ENCODE results near the gene SHANK2.
"Not testable (repeated sequence)": the region's sequence is repeated elsewhere in the genome, so short reads cannot be mapped to it uniquely, and the experiment has no call there.

Gene SHANK2

DNA sequence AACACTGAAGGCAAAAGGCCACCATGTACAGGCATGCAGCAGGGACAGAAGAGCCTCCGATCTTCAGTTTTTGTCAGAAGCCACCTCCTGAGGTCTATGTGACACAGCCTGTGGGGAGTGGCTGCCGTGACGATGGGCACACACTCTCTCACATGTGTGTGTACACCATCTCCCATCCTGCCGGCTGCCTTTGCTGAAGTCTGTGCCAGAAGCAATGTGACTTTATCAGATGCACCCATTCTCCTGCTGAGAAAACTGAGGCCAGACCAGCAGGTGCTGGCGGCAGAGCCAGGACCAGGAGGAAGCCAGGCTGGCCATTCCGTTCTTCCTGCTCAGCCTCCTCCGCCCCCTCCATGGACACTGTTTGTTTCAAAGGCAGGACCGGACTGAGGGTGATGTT is 16.7 kb downstream of the SHANK2 start:
- no peaks in the 10 kb centered on the region for H3K9me3 ChIP-seq (replicated peaks; ENCODE audit: insufficient read depth, low read length)
- H3K79me2 ChIP-seq (ENCODE audit: low read length), result no peaks in the 10 kb centered on the region
- H4K20me1 ChIP-seq (ENCODE audit: insufficient read depth, low read length), result no peaks in the 10 kb centered on the region
- no peaks in the 10 kb centered on the region for H3F3A ChIP-seq (ENCODE audit: insufficient read depth, low read length)
- H3K4me3 ChIP-seq (ENCODE audit: low read length), result no peak overlapping the region
- no peaks in the 10 kb centered on the region for H3K36me3 ChIP-seq (replicated peaks; ENCODE audit: insufficient read depth, low read length)
- no peak overlapping the region for H3K4me2 ChIP-seq (ENCODE audit: low read depth, low read length)
- no peak overlapping the region for H2AFZ ChIP-seq (ENCODE audit: low read length)
- DNase-seq, result no peak
- no peaks in the 10 kb centered on the region for H3K4me1 ChIP-seq (ENCODE audit: low read length)
- H3K27ac ChIP-seq (ENCODE audit: low read length), result no peak overlapping the region
- no peaks in the 10 kb centered on the region for H3K9me2 ChIP-seq (replicated peaks; ENCODE audit: insufficient read depth, low read length)
- H3K9ac ChIP-seq (ENCODE audit: low read length), result no peak overlapping the region
- TF ChIP-seq, protein P1, sequence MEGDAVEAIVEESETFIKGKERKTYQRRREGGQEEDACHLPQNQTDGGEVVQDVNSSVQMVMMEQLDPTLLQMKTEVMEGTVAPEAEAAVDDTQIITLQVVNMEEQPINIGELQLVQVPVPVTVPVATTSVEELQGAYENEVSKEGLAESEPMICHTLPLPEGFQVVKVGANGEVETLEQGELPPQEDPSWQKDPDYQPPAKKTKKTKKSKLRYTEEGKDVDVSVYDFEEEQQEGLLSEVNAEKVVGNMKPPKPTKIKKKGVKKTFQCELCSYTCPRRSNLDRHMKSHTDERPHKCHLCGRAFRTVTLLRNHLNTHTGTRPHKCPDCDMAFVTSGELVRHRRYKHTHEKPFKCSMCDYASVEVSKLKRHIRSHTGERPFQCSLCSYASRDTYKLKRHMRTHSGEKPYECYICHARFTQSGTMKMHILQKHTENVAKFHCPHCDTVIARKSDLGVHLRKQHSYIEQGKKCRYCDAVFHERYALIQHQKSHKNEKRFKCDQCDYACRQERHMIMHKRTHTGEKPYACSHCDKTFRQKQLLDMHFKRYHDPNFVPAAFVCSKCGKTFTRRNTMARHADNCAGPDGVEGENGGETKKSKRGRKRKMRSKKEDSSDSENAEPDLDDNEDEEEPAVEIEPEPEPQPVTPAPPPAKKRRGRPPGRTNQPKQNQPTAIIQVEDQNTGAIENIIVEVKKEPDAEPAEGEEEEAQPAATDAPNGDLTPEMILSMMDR (IDR thresholded peaks at IDR 0.05; ENCODE audit: low read length), result no peak
- no peak for TF ChIP-seq EZH2 (optimal IDR thresholded peaks at IDR 0.05; ENCODE audit: low read depth, low read length)
- no peak for TF ChIP-seq EZH2phosphoT487 (IDR thresholded peaks at IDR 0.05; ENCODE audit: low read length)
- peaks cover 92% of the 10 kb centered on the region for H3K27me3 ChIP-seq (replicated peaks; ENCODE audit: insufficient read depth, low read length)

DNA sequence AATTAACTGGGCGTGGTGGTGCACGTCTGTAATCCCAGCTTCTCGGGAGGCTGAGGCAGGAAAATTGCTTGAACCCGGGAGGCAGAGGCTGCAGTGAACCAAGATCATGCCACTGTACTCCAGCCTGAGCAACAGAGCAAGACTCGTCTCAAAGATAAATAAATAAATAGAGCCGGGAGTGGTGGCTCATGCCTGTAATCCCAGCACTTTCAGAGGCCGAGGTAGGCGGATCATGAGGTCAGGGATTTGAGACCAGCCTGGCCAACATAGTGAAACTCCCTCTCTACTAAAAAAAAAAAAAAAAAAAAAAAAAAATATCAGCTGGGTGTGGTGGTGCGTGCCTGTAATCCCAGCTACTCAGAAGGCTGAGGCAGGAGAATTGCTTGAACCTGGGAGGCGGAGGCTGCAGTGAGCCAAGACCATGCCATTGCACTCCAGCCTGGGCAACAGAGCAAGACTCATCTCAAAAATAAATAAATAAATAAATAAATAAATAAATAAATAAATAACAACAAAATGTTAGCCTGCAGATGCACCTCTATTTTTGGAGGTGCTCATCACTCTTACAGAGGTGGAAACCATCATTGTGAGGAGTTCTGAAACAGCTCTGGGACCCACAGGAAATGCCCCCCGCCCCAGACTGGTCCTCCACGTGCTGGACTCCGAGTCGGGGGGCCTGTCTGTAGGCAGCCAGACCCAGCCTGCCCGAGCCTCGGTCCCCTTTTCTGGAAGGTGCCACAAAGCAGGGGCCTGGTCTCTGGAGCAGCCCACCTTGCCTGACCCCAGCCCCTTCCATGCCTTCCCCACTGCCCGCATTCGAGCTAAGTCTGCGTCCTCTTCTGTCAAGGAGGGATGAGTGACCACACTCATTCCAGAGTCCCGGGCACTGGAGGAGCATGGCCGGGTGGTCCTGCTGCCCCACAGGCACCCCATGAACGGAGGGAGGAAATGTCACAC is 18.2 kb downstream of the SHANK2 start:
- H3F3A ChIP-seq (ENCODE audit: insufficient read depth, low read length); DNase-seq; H2AFZ ChIP-seq (ENCODE audit: low read length); H3K36me3 ChIP-seq (replicated peaks; ENCODE audit: insufficient read depth, low read length); H3K9ac ChIP-seq (ENCODE audit: low read length); H3K4me2 ChIP-seq (ENCODE audit: low read depth, low read length); H3K9me3 ChIP-seq (replicated peaks; ENCODE audit: insufficient read depth, low read length); H3K4me3 ChIP-seq (ENCODE audit: low read length); H4K20me1 ChIP-seq (ENCODE audit: insufficient read depth, low read length); H3K4me1 ChIP-seq (ENCODE audit: low read length); H3K27ac ChIP-seq (ENCODE audit: low read length); H3K9me2 ChIP-seq (replicated peaks; ENCODE audit: insufficient read depth, low read length); H3K79me2 ChIP-seq (ENCODE audit: low read length): not testable (repeated sequence)
- H3K27me3 ChIP-seq (replicated peaks; ENCODE audit: insufficient read depth, low read length), result peaks cover 87% of the 10 kb centered on the region

DNA sequence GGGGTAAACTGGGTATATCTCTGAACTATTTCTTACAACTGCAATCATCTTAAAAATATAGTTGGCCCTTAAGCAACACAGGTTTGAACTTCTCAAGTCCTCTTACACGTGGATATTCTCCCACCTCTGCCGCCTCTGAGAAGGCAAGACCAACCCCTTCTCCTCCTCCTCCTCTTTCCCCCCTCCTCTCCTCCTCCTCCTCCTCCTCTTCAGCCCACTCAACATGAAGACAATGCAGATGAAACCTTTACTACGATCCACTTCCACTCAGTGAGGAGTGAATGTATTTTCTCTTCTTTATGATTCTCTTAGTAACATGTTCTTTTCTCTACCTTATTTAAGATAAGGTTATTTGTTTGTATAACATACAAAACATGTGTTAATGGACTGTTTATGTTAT is 20.0 kb downstream of the SHANK2 start:
- Histone ChIP-seq H3K27me3 (replicated peaks; ENCODE audit: insufficient read depth, low read length) (peaks cover 86% of the 10 kb centered on the region), H3K36me3 (replicated peaks; ENCODE audit: insufficient read depth, low read length) (no peaks in the 10 kb centered on the region), H2AFZ (ENCODE audit: low read length) (no peak overlapping the region), H3K9ac (ENCODE audit: low read length) (no peak overlapping the region), H3F3A (ENCODE audit: insufficient read depth, low read length) (no peaks in the 10 kb centered on the region), H3K79me2 (ENCODE audit: low read length) (no peaks in the 10 kb centered on the region), H3K4me2 (ENCODE audit: low read depth, low read length) (no peak overlapping the region), H3K9me3 (replicated peaks; ENCODE audit: insufficient read depth, low read length) (no peaks in the 10 kb centered on the region), H3K4me1 (ENCODE audit: low read length) (no peaks in the 10 kb centered on the region), H3K4me3 (ENCODE audit: low read length) (no peak overlapping the region), H4K20me1 (ENCODE audit: insufficient read depth, low read length) (no peaks in the 10 kb centered on the region), H3K9me2 (replicated peaks; ENCODE audit: insufficient read depth, low read length) (no peaks in the 10 kb centered on the region), H3K27ac (ENCODE audit: low read length) (no peak overlapping the region)
- no peak for TF ChIP-seq EZH2 (optimal IDR thresholded peaks at IDR 0.05; ENCODE audit: low read depth, low read length)
- TF ChIP-seq, protein P1 (IDR thresholded peaks at IDR 0.05; ENCODE audit: low read length), result no peak
- no peak for TF ChIP-seq EZH2phosphoT487 (IDR thresholded peaks at IDR 0.05; ENCODE audit: low read length)
- no peak for DNase-seq

DNA sequence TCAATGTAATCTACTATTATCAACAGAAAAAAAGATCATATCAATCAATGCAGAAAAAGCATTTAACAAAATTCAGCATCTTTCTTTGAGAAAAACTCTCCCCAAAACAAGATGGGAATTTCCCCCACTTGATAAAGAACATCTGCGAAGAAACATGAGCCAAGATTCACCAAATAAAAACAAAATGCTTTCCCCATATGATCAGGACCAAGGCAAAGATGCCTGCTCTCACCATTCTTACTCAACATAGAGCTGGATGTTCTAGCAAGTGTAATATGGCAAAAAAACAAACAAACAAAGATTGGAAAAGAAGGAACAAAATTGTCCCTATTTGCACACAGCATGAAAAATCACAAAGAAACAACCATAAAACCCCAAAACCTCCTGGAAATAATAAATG is 23.4 kb downstream of the SHANK2 start:
- Histone ChIP-seq H3K4me1 (ENCODE audit: low read length) (no peaks in the 10 kb centered on the region), H3K27me3 (replicated peaks; ENCODE audit: insufficient read depth, low read length) (peaks cover 88% of the 10 kb centered on the region), H4K20me1 (ENCODE audit: insufficient read depth, low read length) (no peaks in the 10 kb centered on the region), H3K9me2 (replicated peaks; ENCODE audit: insufficient read depth, low read length) (no peaks in the 10 kb centered on the region), H3K27ac (ENCODE audit: low read length) (no peak overlapping the region), H3K9ac (ENCODE audit: low read length) (no peak overlapping the region), H3K4me3 (ENCODE audit: low read length) (no peak overlapping the region), H3K36me3 (replicated peaks; ENCODE audit: insufficient read depth, low read length) (no peaks in the 10 kb centered on the region), H3K4me2 (ENCODE audit: low read depth, low read length) (no peak overlapping the region), H2AFZ (ENCODE audit: low read length) (no peak overlapping the region), H3K9me3 (replicated peaks; ENCODE audit: insufficient read depth, low read length) (no peaks in the 10 kb centered on the region), H3F3A (ENCODE audit: insufficient read depth, low read length) (no peaks in the 10 kb centered on the region), H3K79me2 (ENCODE audit: low read length) (no peaks in the 10 kb centered on the region)
- TF ChIP-seq EZH2phosphoT487 (IDR thresholded peaks at IDR 0.05; ENCODE audit: low read length) (no peak), EZH2 (optimal IDR thresholded peaks at IDR 0.05; ENCODE audit: low read depth, low read length) (no peak)
- TF ChIP-seq, protein P1 (IDR thresholded peaks at IDR 0.05; ENCODE audit: low read length), result no peak
- DNase-seq, result no peak

All from MM.1S (cell line).